EH (cell line): ENCODE measurements around the gene DYNC1I2.

Source experiments
- DNase-seq: peaks from one replicate; pipeline ENCODE4 v3.0.0-alpha.2; 2015; ENCODE audit warnings: low read depth

Gene DYNC1I2

DNA sequence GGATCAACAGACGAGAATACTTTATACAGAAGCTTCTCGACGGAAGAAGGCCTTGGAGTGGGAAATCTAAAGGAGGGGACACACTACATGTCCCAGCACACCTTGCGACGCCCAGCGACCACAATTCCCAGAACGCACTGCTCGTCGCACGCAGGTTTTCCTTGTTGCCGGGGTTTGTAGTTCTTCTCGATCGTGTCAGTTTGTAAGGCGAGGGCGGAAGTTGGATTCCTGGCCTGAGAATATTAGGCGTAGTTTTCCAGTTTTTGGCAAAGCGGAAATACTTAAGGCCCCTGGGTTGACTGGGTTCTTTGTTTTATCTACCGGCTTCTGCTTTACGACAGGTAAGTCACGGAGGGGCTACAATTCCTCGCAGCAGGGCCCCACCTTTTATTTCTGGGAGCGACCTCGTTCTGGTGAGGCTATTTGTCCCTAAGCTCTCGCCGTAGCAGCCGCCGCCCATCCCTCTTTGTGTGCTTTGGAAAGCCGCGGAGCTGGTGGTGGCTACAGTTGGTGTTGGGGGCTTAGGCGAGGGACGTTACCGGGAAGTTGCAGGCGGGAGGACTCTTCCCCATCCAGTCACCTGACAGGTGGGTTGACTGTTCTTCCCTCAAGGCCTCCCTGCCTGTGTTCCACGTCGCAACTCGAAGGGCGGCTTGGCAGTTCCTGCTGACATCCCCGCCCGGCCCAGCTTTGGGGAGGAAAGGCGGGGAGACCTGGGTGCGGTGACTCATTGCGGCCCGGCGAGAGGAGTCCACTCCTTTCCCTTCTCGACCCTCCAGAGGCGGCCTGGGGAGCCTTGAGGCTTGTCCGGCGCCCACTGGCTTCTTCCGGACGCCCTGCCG is at the start of gene DYNC1I2:
DYNC1I2 (plus strand) TSS at position 183 of the 842 bp plus-strand sequence. CDS start 2,687 bp downstream, outside the sequence.
- DNase-seq, result peak; percentile 96

DNA sequence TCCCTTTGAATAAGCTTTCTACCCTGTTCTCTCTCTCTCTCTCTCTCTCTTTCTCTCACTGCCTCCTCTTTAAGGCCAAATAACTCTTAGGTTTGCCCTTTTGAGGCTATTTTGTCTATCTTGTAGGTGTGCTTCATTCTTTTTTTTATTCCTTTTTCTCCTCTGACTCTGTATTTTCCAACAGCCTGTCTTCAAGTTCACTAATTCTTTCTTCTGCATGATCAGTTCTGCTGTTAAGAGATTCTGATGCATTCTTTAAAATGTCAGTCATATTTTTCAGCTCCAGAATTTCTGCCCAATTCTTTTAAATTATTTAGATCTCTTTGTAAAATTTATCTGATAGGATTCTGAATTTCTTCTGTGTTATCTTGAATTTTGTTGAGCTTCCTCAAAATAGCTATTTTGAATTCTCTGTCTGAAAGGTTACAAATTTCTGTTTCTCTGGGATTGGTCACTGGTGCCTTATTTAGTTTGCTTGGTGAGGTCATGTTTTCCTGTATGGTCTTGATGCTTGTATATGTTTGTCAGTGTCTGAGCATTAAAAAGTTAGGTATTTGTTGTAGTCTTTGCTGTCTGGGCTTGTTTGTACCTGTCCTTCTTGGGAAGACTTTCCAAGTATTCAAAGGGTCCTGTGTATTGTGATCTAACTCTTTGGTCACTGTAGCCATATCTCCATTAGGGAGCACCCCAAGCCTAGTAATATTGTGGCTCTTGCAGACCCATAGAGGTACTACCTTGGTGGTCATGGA is 35.4 kb upstream of the DYNC1I2 start:
- DNase-seq, result no peak

DNA sequence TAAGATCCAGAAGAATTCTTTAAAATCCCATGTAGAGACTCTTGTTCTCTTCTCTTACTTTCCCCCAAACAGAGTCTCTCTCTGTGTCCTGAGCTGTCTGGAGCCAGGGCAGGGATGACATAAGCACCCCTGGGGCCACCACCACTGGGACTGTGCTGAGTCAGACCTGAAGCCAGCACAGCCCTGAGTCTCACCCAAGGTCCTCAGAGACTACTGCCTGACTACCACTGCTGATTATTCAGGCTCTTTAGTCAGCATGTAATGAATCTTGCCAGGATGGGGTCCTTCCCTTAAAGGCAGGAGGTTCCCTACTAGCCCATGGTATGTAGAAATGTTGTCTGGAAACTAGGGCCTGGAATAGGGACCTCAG is 34.9 kb upstream of the DYNC1I2 start:
- DNase-seq, result peak; percentile 64

DNA sequence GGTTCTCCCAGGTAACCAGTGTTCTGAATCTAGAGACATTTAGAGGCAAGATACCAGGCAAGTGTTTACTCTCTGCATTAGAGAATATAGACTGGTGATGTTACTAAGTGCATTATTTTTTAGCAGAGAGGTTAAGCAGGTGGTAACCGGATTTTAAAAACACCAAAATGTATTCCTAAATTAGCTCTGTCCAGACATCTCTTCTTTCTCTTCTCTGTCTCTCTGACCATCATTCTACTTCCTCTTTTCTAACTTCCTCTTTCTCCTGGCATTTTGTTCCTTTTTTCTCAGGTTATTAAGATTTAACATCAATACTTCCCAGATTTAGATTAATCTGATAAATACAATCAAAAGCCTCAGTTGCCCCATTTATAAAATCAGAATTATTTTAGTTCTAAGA is 31.7 kb upstream of the DYNC1I2 start:
- DNase-seq, result no peak

DNA sequence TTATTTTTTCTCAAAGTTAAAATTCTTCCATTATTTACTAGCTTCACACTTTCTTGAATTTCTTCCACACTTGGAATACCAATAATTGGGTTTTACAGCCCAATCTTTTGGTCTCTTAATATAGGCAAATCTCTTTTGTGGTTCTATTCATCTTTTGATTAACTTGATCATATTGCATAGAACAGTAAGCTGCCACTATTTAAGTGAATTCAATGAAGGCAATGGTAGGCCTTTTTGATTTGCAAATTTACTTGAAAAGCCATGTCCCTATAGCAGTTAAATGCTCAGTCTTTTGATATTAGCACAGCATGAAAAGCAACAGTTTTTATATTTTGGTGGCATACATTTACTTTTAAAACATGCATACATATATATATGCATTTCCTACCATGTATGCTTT is 20.2 kb upstream of the DYNC1I2 start:
- DNase-seq, result no peak

DNA sequence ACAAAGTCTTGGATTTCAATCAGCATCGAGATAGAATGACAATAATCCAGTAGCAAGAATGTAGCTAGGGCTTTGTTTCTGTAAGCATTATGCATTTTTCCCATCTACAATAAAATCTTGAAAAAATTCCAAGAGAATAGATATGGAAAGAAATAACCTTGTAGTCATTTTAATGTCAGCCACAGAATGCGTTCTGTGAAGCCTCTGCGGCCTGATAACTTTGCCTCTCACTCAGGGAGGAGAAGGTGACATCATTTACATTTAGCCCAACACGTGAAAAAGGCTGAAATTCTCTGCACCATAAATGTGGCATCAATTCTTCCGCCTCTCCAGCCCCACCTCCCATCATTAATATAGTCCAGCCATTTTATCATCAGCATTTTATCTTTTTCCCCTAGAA is 19.1 kb upstream of the DYNC1I2 start:
- no peak for DNase-seq

DNA sequence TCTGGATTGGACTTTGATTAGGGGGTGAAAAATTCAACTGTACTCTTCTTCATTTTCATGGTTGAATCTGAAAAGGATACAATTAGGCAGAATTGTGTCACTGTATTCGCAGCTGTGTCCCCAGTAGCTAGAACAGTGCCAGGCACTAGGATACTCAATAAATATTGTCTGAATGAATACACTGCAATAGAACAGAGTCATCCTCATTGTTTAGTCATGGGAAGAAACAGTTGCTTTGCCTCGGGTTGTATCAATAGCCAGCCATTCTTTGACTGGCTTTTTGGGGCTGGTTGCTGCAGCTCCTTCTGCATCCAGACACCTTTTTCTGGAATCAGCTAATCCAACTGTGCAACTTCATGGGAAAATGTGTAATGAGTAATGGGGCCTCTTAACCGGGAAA is 18.1 kb upstream of the DYNC1I2 start:
- DNase-seq, result no peak

DNA sequence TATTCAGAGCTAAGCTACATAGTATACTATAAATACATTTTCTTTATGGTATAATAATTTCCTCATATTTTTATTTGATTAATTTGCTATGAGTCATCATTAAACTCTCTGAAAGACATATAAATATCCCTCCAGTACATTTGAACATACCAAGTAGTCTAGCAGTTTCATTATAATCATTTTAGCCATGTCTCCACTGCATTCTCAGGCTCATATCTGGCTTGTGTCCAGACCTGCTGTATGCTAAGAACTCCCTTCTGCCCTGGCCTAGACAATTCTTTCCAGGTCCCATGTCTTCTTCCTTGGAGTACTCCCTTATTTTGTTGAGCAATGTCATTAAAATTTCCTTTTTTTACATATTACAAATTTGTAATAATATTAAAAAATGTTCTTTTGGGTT is 16.6 kb upstream of the DYNC1I2 start:
- peak; percentile 35 for DNase-seq

DNA sequence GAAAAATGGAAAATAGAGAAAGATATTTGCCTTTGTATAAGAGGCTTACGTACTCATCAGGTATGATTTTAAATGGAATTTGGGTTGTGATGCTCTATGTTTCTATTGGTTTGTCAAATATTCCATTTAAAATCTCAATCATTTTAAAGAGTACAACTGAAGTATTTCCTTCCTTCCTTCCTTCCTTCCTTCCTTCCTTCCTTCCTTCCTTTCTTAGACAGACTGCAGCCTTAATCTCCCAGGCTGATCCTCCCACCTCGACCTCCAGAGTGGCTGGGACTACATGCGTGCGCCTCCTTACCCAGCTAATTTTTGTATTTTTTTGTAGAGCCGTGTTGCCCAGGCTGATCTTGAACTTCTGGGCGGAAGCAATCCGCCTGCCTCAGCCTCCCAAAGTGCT is 15.4 kb upstream of the DYNC1I2 start:
- DNase-seq, result no peak

DNA sequence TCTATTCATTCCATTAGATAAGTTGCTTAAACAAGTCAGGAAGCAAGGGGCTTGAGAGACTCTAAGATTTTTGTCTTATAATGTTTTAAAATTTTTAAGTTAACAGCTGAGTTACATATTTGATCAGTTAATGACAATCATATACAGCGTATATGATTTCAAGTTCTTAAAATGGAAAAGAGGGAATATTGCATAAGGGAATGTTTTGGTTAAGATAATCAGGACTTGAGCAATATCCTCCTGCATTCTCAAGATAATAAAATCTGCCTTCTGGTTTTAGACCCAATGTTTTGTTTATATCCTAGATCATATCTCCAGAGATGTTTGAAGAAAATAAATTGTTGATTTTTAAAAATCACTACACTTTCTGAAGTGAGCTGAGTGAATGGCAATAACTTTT is 13.4 kb upstream of the DYNC1I2 start:
- no peak for DNase-seq

DNA sequence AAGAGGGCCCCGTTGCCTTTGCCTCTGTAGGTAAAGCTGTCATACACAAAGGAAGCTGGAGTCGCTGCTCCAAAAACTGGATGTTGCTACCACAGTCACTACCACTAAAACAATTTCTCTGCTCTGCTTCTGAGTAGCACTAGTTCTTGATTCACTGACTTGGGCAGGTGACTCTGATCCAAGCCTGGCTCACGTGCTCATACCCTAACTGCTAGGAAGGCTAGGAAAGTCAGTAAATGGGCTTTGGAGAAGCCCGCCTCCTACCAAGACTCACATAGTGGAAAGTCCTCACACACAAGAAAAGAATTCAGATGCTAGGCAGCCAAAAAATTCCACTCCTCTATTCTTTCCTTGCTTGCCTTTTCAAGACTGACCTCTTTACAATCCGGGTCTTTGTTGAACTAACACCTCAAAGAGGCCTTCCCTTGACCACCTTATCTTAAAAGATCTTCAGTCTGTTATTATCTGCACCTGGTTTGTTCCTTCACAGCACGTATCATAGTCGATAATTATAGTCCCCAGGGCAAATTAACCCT is 11.4 kb upstream of the DYNC1I2 start:
- no peak for DNase-seq

DNA sequence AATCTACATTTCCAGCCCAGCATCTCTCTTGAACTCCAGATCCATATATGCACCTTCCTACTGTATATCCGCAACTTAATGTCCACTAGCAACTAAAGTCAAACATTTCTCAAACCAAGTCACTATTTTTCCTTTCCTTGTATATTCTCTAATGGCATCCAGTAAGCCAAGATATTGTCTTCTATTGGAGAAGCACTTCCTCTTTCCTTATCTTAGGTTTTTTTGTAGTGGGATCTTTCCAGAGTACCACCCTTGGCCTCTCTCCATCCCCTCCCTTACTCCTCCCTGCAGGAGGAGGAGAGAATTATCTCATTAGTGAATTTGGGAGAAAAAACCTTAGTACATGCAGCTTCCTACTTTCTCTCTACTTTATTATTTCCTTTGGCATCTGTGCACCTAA is 8.7 kb upstream of the DYNC1I2 start:
- DNase-seq, result no peak

DNA sequence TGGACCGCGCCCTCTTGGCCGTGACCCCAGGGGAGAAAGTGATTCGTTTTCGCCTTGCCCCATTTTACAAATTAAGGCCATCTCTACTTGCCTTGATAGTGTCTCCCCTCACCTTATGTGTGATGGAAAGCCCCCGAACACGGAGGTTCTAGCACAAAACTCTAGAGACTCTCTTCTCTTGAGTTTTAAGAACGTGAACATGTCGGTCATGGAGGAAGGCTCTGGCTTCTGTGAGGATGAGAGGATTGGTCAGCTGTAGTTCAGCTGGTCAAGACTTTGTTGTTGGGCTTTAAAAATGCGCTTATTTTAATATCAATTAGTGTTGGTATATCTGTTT is 828 bp downstream of the DYNC1I2 start:
- DNase-seq, result peak; percentile 43

DNA sequence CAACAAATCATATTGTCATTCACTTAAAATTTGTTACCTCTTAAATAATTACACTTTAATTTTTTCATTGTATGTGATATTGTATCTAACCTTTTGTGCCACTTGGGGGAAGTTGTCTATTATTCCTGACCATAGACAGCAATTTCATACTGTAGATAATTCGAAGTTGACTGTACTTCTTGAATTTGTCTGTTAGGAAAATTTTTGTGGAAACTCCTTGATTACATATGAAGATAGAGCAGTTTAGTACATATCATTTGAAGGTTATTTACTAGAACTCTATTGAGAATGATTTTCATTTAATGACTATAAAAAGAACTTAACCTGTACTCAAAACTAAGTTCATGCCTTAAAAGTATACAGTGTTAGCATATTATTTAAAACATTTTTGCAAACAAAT is 5.1 kb downstream of the DYNC1I2 start:
- no peak for DNase-seq

DNA sequence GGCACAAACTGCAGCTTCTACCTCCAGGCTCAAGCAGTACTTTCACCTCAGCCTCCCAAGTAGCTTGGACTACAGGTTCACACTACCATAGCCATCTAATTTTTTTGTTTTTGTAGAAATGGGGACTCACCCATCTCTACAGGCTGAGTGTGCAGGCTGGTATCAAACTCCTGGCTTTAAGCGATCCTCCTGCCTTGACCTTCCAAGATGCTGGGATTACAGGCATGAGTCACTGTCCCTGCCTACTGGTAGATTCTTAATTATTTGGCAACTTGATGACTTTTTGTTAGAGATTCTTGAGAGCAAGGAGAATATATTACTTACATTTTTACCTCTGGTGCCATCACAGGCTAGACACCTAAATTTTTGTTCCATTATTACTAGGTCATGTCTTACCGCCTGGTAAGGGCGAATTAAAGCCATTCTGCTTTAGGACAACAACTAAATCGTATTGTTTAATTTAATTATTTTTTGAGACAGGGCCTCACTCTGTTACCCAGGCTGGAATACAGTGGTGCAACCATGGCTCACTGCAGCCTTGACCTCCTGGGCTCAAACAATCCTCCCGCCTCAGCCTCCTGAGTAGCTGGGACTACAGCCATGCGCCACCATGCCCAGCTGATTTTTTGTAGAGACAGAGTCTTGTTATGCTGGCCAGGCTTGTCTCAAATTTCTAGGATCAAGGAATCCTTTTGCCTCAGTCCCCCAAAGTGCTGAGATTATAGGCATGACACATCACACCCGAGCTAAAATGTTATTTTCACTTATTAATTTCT is 15.7 kb downstream of the DYNC1I2 start:
- peak; percentile 71 for DNase-seq

DNA sequence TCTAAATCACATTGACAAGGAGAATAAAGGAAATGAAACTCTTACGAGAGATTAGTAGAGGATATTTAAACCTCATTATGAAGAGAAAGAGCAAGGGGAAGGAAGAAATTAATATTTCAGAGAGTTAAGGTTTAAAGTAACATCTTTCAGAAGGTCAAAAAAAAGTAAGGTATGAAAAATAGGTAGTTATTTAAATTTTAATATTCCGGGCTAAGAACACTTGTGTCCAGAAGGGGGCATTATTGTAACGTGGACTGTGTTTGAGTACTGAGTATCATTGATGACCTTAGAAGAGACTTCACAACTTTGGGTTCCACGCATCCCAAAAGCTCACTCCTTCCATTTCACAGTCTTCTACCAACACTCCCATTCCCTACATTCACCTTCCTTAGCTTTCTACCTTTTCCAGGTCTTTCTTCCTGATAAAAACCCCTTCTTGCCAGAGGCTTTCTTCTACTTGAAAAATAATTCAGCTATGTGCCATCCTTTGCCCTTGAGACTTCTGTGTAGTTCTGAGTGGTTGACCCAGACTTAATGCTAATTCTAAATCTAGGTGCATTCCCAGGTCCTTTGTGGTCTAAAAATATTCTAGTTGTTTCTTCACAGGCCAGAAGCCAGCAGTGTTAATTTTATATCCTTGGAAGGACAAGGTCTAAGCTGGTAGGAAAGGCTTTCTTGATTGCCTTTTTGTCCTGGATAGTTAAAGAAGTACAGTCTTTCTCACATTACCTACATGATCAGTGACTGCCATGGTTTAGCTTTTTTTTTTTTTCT is 16.5 kb downstream of the DYNC1I2 start:
- DNase-seq, result peak; percentile 49

DNA sequence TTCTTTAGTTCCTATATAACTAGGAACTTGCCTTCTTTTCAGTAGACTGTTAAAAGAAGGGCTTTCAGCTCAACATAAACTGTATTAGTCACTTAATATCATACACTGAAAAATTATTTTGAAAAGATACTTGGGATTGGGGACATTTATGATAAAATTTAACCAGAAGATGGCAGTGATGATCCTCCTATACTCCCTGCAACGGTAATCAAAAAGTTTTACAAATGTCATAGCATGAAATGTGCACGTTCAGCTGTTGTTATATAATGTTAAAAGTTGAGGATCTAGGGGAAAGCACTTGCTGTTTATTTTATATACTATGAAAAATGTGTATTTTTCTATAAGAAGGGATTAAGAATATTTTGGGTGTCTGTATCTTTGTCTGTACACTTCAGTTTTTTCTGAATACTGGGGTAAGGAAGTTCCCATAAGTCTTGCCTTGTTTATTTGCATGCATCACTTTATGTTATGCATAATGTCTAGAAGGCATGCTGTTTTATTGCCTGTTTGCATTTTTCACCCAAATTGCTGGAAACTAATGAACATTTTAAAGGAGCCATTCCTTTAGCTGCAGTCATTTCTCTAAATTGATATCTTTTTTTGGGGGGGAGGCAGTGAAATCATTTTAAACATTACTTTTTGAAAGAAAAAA is 19.0 kb downstream of the DYNC1I2 start:
- peak; percentile 48 for DNase-seq

DNA sequence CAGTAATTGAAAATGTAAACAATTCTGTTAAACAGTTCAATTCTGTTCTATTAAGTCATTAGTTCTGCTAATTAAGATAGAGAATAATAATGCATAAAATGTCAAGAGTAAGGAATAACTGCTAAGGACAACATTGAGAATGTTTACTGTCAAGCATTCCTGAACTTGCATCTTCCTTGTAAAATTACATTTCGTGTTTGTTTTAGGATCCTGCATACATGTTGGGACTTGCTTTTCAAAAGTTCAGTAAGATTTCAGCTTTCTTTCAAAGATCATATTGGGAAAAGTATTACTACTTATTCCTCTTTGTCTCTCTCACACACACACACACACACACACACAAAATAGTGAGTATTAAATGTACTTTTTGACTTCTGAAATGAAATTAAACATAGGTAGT is 20.5 kb downstream of the DYNC1I2 start:
- no peak for DNase-seq

DNA sequence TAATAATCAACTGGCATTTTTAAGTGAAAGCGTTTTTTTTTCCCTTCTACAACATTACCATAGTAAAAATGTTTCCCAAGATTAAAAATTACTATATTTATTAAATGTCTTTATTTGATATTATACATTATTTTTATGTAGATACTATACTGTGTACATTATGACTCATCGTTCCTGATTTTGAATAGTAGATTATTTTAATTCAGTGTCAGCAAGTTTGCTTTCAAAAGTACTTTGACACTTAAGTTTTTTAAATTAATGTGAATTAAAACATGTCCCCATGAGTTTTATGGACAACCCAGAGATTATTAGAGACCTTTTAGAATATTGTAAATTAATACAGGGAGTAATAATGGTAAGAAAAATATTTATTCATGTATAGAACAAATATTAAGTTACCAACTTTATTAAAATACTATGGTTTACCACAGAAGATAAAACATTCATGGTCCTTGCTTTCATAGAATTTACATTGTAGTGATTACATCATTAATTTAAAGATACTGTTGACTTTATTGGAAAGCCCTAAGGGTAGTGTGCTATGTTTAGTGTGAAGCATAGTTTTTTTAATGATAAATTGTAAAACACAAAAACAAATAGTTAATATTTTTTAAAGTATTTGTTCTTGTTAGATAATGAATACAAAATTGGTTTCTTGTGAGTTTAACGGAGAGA is 21.9 kb downstream of the DYNC1I2 start:
- no peak for DNase-seq

DNA sequence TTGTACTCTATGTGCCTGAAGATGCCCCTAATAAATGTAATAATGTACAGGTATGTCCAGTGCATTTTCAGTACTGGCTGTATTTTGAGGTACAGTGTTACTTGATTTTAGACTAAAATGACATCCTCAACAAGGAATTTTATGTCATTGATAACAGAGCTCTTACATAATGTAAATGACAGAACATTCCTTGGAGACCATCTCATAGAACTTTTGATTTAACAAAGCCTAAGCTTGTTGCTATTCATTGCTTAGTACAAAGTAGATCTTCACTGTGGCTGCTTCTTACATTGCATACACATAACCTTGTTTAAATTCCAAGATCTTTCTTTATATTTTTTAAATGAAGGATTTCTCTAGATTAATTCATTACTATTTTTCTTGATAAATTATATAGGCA is 24.1 kb downstream of the DYNC1I2 start:
- peak; percentile 38 for DNase-seq

DNA sequence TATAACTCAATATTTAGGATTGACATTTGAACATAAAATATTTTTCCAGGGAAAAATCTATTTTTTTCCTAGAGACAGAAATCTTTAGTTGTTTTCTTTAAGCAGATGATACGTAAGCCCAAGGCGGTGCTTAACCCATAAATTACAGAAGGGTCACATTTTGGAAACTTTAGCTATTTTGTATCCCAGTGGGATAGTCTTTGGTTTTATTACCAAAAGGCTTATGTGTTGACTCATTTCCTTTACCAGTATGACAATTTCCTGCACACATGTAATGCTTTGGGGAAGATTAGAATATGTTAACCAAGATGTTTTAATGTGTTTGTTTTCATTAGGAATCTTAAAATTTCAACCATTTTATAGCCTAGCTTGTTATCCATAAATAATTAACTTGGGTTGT is 24.8 kb downstream of the DYNC1I2 start:
- DNase-seq, result peak; percentile 94
